ENCODE data around the gene PPARA. TPM values are rescaled to one million over a fixed set of nuclear protein-coding genes. Genes with fewer than 3 reads are reported as not detected.

PPARA gene
- total and polyA plus RNA-seq, 9 of the 15 experiments (the other 6 are each of a cell fraction or from before 2014, with no cell fraction given), result 0.64 to 5.3 (median 3.5) TPM

DNA sequence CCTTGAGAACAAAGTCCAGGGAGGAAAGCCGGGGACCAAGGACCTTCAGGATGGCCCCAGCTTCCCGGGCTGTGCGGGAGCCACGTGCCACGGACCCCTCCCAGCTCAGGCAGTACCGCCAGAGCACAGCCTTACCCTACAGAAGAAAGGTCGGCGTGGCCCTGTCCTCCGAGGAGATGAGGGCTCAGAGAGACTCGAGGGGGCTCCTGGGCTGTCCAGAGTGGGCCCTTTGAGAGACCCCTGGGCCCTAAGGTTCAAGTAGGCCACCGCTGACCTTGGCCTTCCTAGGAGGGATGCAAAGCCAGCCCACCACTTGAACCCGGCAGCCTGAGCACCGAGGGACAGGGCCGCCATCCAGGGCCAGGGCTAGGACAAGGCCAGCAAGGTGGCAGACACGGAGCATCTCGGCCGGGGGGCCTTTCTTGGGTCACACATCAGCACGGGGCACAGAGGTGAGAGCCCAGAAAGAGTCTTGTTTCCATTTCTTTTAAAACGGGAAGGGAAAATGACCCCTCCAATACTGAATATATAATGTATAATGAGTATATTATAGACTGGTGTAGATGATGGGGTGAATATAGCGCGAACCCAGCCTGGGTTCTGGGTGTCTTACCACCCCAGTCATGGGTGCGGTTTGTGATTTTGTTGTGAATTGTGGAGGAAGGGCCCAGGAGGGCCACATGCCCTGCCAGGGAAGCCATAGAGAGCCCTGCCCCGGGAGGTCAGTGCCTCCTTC is 34.4 kb upstream of the PPARA start (continued):
- TF ChIP-seq, protein P1, sequence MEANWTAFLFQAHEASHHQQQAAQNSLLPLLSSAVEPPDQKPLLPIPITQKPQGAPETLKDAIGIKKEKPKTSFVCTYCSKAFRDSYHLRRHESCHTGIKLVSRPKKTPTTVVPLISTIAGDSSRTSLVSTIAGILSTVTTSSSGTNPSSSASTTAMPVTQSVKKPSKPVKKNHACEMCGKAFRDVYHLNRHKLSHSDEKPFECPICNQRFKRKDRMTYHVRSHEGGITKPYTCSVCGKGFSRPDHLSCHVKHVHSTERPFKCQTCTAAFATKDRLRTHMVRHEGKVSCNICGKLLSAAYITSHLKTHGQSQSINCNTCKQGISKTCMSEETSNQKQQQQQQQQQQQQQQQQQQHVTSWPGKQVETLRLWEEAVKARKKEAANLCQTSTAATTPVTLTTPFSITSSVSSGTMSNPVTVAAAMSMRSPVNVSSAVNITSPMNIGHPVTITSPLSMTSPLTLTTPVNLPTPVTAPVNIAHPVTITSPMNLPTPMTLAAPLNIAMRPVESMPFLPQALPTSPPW (CRISPR knock-in tag; IDR thresholded peaks at IDR 0.05), result no peak
- TF ChIP-seq, protein P2, sequence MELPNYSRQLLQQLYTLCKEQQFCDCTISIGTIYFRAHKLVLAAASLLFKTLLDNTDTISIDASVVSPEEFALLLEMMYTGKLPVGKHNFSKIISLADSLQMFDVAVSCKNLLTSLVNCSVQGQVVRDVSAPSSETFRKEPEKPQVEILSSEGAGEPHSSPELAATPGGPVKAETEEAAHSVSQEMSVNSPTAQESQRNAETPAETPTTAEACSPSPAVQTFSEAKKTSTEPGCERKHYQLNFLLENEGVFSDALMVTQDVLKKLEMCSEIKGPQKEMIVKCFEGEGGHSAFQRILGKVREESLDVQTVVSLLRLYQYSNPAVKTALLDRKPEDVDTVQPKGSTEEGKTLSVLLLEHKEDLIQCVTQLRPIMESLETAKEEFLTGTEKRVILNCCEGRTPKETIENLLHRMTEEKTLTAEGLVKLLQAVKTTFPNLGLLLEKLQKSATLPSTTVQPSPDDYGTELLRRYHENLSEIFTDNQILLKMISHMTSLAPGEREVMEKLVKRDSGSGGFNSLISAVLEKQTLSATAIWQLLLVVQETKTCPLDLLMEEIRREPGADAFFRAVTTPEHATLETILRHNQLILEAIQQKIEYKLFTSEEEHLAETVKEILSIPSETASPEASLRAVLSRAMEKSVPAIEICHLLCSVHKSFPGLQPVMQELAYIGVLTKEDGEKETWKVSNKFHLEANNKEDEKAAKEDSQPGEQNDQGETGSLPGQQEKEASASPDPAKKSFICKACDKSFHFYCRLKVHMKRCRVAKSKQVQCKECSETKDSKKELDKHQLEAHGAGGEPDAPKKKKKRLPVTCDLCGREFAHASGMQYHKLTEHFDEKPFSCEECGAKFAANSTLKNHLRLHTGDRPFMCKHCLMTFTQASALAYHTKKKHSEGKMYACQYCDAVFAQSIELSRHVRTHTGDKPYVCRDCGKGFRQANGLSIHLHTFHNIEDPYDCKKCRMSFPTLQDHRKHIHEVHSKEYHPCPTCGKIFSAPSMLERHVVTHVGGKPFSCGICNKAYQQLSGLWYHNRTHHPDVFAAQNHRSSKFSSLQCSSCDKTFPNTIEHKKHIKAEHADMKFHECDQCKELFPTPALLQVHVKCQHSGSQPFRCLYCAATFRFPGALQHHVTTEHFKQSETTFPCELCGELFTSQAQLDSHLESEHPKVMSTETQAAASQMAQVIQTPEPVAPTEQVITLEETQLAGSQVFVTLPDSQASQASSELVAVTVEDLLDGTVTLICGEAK (IDR thresholded peaks at IDR 0.05), result no peak
- TF ChIP-seq, protein P2 (CRISPR knock-in tag; IDR thresholded peaks at IDR 0.05), result no peak

All from K562 (cell line).